Erythroblast (primary cell): Measurements from ENCODE around the gene CACNB1.
A peak's percentile ranks its signal among the peaks of the same experiment; 100 is the strongest.

Source experiments
- GATA1 ChIP-seq: IDR thresholded peaks from 2 replicates; pipeline ENCODE4 v1.6.1; 2011; ENCODE audit warnings: low read depth, mild to moderate bottlenecking, control low read depth, low read length, moderate library complexity
- POLR2A ChIP-seq: IDR thresholded peaks from 2 replicates; pipeline ENCODE4 v1.6.1; 2011; ENCODE audit warnings: mild to moderate bottlenecking, low read length

- TF ChIP-seq POLR2A: peak; percentile 91
- TF ChIP-seq GATA1: no peak
These were observed 2.8 kb upstream of the CACNB1 start, which contains the start of gene RPL19 for GRCh38 chr17:39200070-39200879.
